PC-3 (cell line): ENCODE results near the gene POLR3B. TPM values are rescaled to one million over a fixed set of nuclear protein-coding genes. Genes with fewer than 3 reads are reported as not detected.
"Not testable (repeated sequence)": the region's sequence is repeated elsewhere in the genome, so short reads cannot be mapped to it uniquely, and the experiment has no call there.

Experiments used
- ATAC-seq: fragments of 200-7000 bp; cut with Tn5 transposase; 2 replicates; pipeline ENCODE4 v1.9.1; 2020; ENCODE audit warnings: mild to moderate bottlenecking, moderate library complexity
- BruUV-seq: library from RNA; stranded (reverse); fragments of 400-500 nt; replicated peaks from 2 replicates; lab custom pipeline; 2021; lab: Mats Ljungman, UMichigan
- CTCF ChIA-PET: fragments of 300-600 bp; sonication (Branson Sonifier 250); formaldehyde crosslinking; loops from one replicate; lab custom pipeline; 2022; ENCODE audit warnings: antibody characterized with exemption; lab: Charles Lee
- POLR2A ChIA-PET: fragments of 300-600 bp; sonication (Branson Sonifier 250); formaldehyde crosslinking; loops from one replicate; lab custom pipeline; 2022; ENCODE audit warnings: antibody characterized with exemption; ENCODE audit not compliant: unreplicated experiment; lab: Charles Lee
- DNase-seq: peaks from one replicate; pipeline ENCODE4 v3.0.0-alpha.2; 2015
- H2AFZ ChIP-seq: fragments of 300-600 bp; sonication (generic); 2 replicates; pipeline ENCODE4 v1.6.0; 2016; ENCODE audit warnings: antibody characterized with exemption, low read length
- H3F3A ChIP-seq: fragments of 300-600 bp; sonication (generic); one replicate; pipeline ENCODE4 v1.6.0; 2017; ENCODE audit warnings: antibody characterized with exemption, low read length, control low read depth, mild to moderate bottlenecking; ENCODE audit not compliant: unreplicated experiment
- H3K27ac ChIP-seq: fragments of 300-600 bp; sonication (generic); 2 replicates; pipeline ENCODE4 v1.5.1; 2016; ENCODE audit warnings: mild to moderate bottlenecking, low read length
- H3K27me3 ChIP-seq: fragments of 300-600 bp; sonication (generic); 2 replicates; pipeline ENCODE4 v1.6.1; 2016; ENCODE audit warnings: low read length, mixed read lengths
- H3K36me3 ChIP-seq: fragments of 300-600 bp; sonication (generic); 2 replicates; pipeline ENCODE4 v1.6.1; 2016; ENCODE audit warnings: low read depth, mixed run types, low read length, mixed read lengths
- H3K4me1 ChIP-seq: fragments of 300-600 bp; sonication (generic); 2 replicates; pipeline ENCODE4 v1.5.1; 2016; ENCODE audit warnings: low read length; ENCODE audit not compliant: insufficient read depth
- H3K4me2 ChIP-seq: fragments of 300-600 bp; sonication (generic); 2 replicates; pipeline ENCODE4 v1.6.0; 2016; ENCODE audit warnings: low read length
- H3K4me3 ChIP-seq: fragments of 300-600 bp; sonication (generic); 2 replicates; pipeline ENCODE4 v1.5.1; 2016; ENCODE audit warnings: mild to moderate bottlenecking, low read length, mixed read lengths
- H3K79me2 ChIP-seq: fragments of 300-600 bp; sonication (generic); 2 replicates; pipeline ENCODE4 v1.6.1; 2017; ENCODE audit warnings: low read length, mixed read lengths
- H3K9ac ChIP-seq: fragments of 300-600 bp; sonication (generic); 2 replicates; pipeline ENCODE4 v1.6.0; 2016; ENCODE audit warnings: mild to moderate bottlenecking, low read length
- H3K9me2 ChIP-seq: fragments of 300-600 bp; sonication (generic); replicated peaks from 2 replicates; pipeline ENCODE4 v1.6.1; 2016; ENCODE audit warnings: mixed run types, low read length, mixed read lengths
- H3K9me3 ChIP-seq: fragments of 300-600 bp; sonication (generic); 2 replicates; pipeline ENCODE4 v1.6.1; 2016; ENCODE audit warnings: low read length, mixed read lengths
- H4K20me1 ChIP-seq: fragments of 300-600 bp; sonication (generic); 2 replicates; pipeline ENCODE4 v1.6.1; 2016; ENCODE audit warnings: low read length, mixed read lengths
- CTCF ChIP-seq: fragments of 300-600 bp; sonication (generic); conservative IDR thresholded peaks from 2 replicates; pipeline ENCODE4 v1.5.1; 2017; ENCODE audit warnings: antibody characterized with exemption, low read depth, mild to moderate bottlenecking, low read length
- EZH2 ChIP-seq: fragments of 300-600 bp; sonication (generic); IDR thresholded peaks from one replicate; pipeline ENCODE4 v1.6.1; 2017; ENCODE audit warnings: antibody characterized with exemption, mild to moderate bottlenecking, low read length; ENCODE audit not compliant: unreplicated experiment
- EZH2phosphoT487 ChIP-seq: fragments of 300-600 bp; sonication (generic); IDR thresholded peaks from 2 replicates; pipeline ENCODE4 v1.6.1; 2018; ENCODE audit warnings: mild to moderate bottlenecking, antibody characterized with exemption, low read length, borderline replicate concordance
- intact Hi-C: fragments of 100-400 bp; cut with micrococcal nuclease; formaldehyde crosslinking; loops from 2 replicates; pipeline ENCODE4 v1.9.0; 2023
- total RNA-seq: library from RNA; depleted of rRNA; stranded (reverse); fragments of >200 nt; gene quantifications from 2 replicates; pipeline ENCODE4 v1.2.3, GENCODE V29; 2014

Gene POLR3B
- total RNA-seq, 1 experiment from 2014 or later: 23.4 TPM

- CTCF ChIA-PET: no interaction called here
- DNase-seq (no peak), ATAC-seq (no peak)
- H3K4me2 ChIP-seq: no peak overlapping the region
- H3K27me3 ChIP-seq: no peaks in the 10 kb centered on the region
- peaks cover 30% of the 10 kb centered on the region for H3K4me1 ChIP-seq
- H2AFZ ChIP-seq: no peak overlapping the region
- H3K9me2 ChIP-seq: no peaks in the 10 kb centered on the region
- no peaks in the 10 kb centered on the region for H3K36me3 ChIP-seq
- no peak overlapping the region for H3K27ac ChIP-seq
- H3K79me2 ChIP-seq: no peaks in the 10 kb centered on the region
- intact Hi-C loops: no loop called here
- H3F3A ChIP-seq: no peaks in the 10 kb centered on the region
- no peak overlapping the region for H3K9ac ChIP-seq
- no peaks in the 10 kb centered on the region for H3K9me3 ChIP-seq
- no TSS peak for BruUV-seq
- TF ChIP-seq CTCF (no peak), EZH2phosphoT487 (no peak), EZH2 (no peak)
- POLR2A ChIA-PET: no interaction called here
- H3K4me3 ChIP-seq: no peak overlapping the region
- H4K20me1 ChIP-seq: no peaks in the 10 kb centered on the region
Observed at GRCh38 chr12:106311139-106311538, 46.4 kb upstream of the POLR3B start.

- H3K4me1 ChIP-seq, H3F3A ChIP-seq, H3K9me3 ChIP-seq, H2AFZ ChIP-seq, H3K36me3 ChIP-seq, H3K9ac ChIP-seq, H4K20me1 ChIP-seq, H3K4me3 ChIP-seq, POLR2A ChIA-PET, H3K27ac ChIP-seq, H3K9me2 ChIP-seq, H3K4me2 ChIP-seq, DNase-seq, H3K27me3 ChIP-seq, ATAC-seq, BruUV-seq, H3K79me2 ChIP-seq, intact Hi-C loops: not testable (repeated sequence)
- CTCF ChIA-PET: interaction anchor here (0.6 kb wide), 1 partner anchor 44 kb away, joined by 5 read pairs; the partner anchor contains the start of gene POLR3B
Observed at GRCh38 chr12:106313413-106313812, 44.1 kb upstream of the POLR3B start.

GRCh38 chr12:106315523-106315922 is 42.0 kb upstream of the POLR3B start:
- no peaks in the 10 kb centered on the region for H3K9me3 ChIP-seq
- intact Hi-C loops: no loop called here
- POLR2A ChIA-PET: no interaction called here
- CTCF ChIA-PET: no interaction called here
- H3K4me3 ChIP-seq: no peak overlapping the region
- ATAC-seq (no peak), DNase-seq (no peak)
- no TSS peak for BruUV-seq
- H3K27ac ChIP-seq: no peak overlapping the region
- H2AFZ ChIP-seq: no peak overlapping the region
- no peaks in the 10 kb centered on the region for H4K20me1 ChIP-seq
- no peak for TF ChIP-seq CTCF
- no peak for TF ChIP-seq EZH2phosphoT487
- TF ChIP-seq EZH2: no peak
- H3K9me2 ChIP-seq: no peaks in the 10 kb centered on the region
- H3K79me2 ChIP-seq: no peaks in the 10 kb centered on the region
- no peaks in the 10 kb centered on the region for H3K36me3 ChIP-seq
- no peaks in the 10 kb centered on the region for H3K4me1 ChIP-seq
- no peak overlapping the region for H3K4me2 ChIP-seq
- H3F3A ChIP-seq: no peaks in the 10 kb centered on the region
- no peaks in the 10 kb centered on the region for H3K27me3 ChIP-seq
- no peak overlapping the region for H3K9ac ChIP-seq
